D721Med (cell line): ENCODE data around the gene E2F4.

ENCODE experiments used
- DNase-seq: peaks from one replicate; pipeline ENCODE4 v3.0.0; 2011; ENCODE audit warnings: low spot score; ENCODE audit not compliant: insufficient read length
- FAIRE-seq: peaks from 2 replicates; lab custom pipeline; 2011; peaks lifted over from hg19 to GRCh38; lab: Jason Lieb, UNC
- TF ChIP-seq, protein P1 (sequence below): IDR thresholded peaks from 2 replicates; pipeline ENCODE4 v1.5.1; 2012; ENCODE audit warnings: mild to moderate bottlenecking, control low read depth; ENCODE audit not compliant: insufficient read depth; ENCODE audit errors: missing control alignments

The E2F4 gene

DNA sequence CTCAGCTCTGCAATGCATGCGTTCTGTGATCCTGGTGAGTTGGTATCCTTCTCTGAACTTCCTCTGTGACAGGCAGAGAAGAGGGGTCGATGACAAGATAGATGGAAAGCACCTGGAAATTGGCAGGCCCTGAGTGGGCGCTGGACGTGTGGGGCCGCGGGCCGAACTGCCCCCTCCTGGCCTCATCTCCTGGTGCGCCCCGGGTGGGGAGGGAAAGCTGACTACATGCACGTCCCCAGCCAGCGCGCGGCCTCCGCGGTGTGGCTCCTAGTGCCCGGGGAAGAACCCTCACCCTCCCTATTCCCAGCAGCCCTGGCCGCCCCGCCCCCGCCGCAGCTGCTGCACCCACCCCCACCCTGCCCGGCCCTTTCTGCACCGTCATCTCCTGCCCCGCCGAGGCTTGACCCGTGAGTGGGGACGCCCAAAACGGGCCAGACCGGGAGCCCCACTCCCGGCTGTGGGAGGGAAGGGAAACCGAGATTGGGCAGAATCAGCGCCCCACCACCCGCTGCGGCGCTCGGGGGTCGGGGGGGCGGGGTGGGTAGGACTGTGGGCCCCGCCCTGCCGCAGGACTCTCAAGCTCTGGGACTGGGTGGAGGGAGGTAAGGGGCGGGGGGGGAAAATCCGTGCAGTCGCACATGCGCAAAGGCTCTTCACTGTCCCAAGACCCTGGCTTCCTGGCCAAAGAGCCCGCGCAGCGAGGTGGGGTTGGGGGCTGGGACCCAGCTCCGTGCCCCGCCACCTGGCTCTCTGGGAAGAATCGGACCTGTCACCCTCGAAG is 21.6 kb upstream of the E2F4 start, which contains the start of gene NOL3:
Gene NOL3 (plus strand): TSS at position 371 of the 781 bp plus-strand sequence.
- TF ChIP-seq, protein P1, sequence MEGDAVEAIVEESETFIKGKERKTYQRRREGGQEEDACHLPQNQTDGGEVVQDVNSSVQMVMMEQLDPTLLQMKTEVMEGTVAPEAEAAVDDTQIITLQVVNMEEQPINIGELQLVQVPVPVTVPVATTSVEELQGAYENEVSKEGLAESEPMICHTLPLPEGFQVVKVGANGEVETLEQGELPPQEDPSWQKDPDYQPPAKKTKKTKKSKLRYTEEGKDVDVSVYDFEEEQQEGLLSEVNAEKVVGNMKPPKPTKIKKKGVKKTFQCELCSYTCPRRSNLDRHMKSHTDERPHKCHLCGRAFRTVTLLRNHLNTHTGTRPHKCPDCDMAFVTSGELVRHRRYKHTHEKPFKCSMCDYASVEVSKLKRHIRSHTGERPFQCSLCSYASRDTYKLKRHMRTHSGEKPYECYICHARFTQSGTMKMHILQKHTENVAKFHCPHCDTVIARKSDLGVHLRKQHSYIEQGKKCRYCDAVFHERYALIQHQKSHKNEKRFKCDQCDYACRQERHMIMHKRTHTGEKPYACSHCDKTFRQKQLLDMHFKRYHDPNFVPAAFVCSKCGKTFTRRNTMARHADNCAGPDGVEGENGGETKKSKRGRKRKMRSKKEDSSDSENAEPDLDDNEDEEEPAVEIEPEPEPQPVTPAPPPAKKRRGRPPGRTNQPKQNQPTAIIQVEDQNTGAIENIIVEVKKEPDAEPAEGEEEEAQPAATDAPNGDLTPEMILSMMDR, result no peak
- FAIRE-seq (no peak), DNase-seq (peak; percentile 82)

DNA sequence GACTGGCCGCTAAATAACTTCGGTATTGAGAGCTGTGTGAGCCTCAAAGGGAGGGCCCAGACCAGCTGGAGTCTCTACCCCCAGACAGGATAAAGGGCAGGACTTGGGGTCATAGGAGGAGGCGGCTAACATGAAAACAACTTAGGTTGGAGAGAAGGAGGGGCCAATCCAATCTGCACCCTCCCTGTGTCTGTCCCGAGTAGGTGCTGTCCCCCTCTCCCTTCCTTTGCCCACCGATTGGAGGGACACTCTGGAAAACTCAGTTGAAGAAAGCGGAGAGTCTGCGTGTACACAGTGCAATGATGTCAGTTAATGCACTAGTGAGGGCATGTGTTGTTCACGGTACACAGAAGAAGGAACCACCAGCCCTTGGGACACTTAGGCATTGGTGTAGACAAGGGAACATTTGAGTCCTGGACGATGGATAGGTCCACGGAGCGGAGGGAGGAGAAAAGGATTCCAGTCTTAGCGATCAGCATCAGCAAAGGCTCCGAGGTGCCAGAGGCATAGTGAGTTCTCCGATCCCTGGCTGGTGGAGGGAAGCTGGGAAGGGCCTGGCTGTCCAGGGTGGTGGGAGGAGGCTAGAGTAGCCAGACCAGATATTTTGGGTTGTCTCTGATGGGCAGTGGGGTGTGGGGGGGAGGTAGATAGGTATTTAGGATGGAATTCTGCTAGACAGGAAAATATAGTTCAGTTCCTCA is 20.9 kb upstream of the E2F4 start:
- DNase-seq (no peak), FAIRE-seq (no peak)
- TF ChIP-seq, protein P1, result no peak

DNA sequence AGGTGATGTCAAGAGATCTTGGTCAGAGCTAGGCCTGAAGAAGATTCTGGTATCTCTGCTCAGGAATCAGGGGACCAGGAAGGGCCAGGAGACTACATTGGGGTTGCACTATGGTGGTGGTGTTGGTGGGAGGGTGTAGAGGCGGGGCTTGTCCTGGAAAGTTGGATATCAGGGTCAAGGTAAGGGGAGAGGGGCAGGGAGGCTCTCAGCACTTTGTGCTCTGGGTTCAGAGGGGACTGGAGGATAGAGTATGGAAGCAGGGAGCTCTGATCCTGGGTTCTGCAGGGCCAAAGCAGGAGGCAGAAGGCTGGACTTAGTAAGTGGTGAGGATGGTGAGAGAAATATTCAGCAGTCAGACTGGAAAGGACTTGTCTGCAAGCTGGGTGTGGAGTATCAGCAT is 18.6 kb upstream of the E2F4 start:
- no peak for DNase-seq
- TF ChIP-seq, protein P1, result no peak
- no peak for FAIRE-seq

DNA sequence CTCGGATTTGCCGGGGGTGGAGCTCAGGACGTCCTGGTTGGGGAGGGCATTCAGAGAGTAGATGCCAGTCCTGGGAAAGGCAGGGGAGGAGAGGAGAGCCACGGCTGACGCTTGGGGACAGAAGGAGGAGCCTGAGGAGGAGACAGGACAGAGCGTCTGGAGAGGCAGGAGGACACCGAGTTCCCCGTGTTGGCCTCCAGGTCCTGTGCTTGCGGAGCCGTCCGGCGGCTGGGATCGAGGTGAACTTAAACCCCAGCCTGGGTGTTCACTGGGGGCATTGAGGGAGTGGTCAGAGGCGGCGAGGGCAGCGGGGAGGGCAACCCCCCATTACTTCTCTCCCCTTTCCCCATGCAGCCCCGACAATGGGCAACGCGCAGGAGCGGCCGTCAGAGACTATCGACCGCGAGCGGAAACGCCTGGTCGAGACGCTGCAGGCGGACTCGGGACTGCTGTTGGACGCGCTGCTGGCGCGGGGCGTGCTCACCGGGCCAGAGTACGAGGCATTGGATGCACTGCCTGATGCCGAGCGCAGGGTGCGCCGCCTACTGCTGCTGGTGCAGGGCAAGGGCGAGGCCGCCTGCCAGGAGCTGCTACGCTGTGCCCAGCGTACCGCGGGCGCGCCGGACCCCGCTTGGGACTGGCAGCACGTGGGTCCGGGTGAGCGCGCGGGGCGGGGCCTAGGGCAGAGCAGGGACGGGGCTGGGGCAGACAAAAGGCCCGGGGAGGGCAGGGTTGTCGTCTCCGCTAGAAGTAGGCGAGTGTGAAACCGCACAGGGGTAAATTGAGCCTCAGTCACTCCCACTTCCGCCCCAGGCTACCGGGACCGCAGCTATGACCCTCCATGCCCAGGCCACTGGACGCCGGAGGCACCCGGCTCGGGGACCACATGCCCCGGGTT is 17.9 kb upstream of the E2F4 start:
- TF ChIP-seq, protein P1, result peak; percentile 23
- no peak for DNase-seq
- FAIRE-seq, result no peak

DNA sequence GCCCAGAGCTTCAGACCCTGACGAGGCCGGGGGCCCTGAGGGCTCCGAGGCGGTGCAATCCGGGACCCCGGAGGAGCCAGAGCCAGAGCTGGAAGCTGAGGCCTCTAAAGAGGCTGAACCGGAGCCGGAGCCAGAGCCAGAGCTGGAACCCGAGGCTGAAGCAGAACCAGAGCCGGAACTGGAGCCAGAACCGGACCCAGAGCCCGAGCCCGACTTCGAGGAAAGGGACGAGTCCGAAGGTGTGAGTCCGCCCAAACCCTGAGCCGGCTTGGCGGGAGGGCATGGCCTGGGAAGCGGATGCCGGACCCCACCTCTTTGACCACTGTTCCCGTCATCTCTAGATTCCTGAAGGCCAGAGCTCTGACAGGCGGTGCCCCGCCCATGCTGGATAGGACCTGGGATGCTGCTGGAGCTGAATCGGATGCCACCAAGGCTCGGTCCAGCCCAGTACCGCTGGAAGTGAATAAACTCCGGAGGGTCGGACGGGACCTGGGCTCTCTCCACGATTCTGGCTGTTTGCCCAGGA is 17.2 kb upstream of the E2F4 start:
- TF ChIP-seq, protein P1, result no peak
- FAIRE-seq (no peak), DNase-seq (no peak)

DNA sequence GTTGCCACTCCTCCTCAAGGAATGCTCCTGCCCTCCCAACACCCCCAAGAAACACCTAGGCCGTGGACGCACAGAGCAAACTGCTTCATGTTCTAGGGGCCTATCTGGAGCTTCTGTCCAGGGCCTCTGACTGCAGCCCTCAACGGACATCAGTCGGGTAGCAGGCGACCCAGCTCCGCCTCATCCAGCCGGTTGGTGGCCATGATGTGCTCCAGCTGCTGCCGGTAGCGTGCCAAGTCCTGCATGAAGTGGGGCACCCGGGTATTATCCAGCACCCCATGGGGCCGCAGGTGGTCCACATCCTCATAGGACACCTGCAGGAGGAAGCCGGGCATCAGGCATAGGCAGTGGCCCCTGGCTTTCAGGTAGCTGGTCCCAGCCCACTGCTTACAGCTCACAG is 15.3 kb upstream of the E2F4 start:
- FAIRE-seq (no peak), DNase-seq (no peak)
- TF ChIP-seq, protein P1, result no peak
